K562 (cell line): Measurements from ENCODE around the gene ATP2B1. TPM values are rescaled to one million over a fixed set of nuclear protein-coding genes. Genes with fewer than 3 reads are reported as not detected.

Experiments used
- ATAC-seq: fragments of 200-7000 bp; cut with Tn5 transposase; 3 replicates; pipeline ENCODE4 v1.9.1; 2020; ENCODE audit warnings: moderate library complexity
- BruUV-seq: library from RNA; stranded (reverse); fragments of 400-500 nt; replicated peaks from 2 replicates; lab custom pipeline; 2021; lab: Mats Ljungman, UMichigan
- CTCF ChIA-PET: fragments of 300-600 bp; formaldehyde crosslinking; extraction: SDS; loops from one replicate; lab custom pipeline; 2021; ENCODE audit warnings: low intra/inter-chr PET ratio; lab: Yijun Ruan, JAX
- POLR2A ChIA-PET: fragments of 300-600, 350-650 bp; sonication (Branson Sonifier 250); formaldehyde crosslinking; extraction: SDS; loops from one replicate; lab custom pipeline; 2021; ENCODE audit warnings: antibody characterized with exemption, inconsistent platforms; lab: Yijun Ruan, JAX
- DNase-seq, 4 experiments: peaks; one replicate each; pipeline versions ENCODE4 v3.0.0 to v3.0.0-alpha.2; 2011 to 2018; ENCODE audit warnings: low spot score in 3 of 4, mixed read lengths in 3 of 4; ENCODE audit errors: extremely low read depth in 1 of 4
- FAIRE-seq: peaks from 2 replicates; lab custom pipeline; 2011; peaks lifted over from hg19 to GRCh38; lab: Jason Lieb, UNC
- H2AFZ ChIP-seq: 2 replicates; pipeline ENCODE4 v1.6.0; 2011; ENCODE audit warnings: low read depth, low read length, control low read depth, inconsistent platforms
- H3K27ac ChIP-seq: fragments of 200-600 bp; 3 replicates; pipeline ENCODE4 v1.8.0; 2011; ENCODE audit warnings: low read depth, mild to moderate bottlenecking, control low read depth, inconsistent platforms, low read length, moderate library complexity, mixed read lengths; ENCODE audit errors: extremely low read depth
- H3K27me3 ChIP-seq, 2 experiments: fragments of 300-600 bp in 1 of 2; 2 replicates in 1 of 2; 3 replicates in 1 of 2; pipeline versions ENCODE4 v1.6.0 to v1.8.0; 2011; ENCODE audit warnings: inconsistent platforms in 2 of 2, low read length in 2 of 2, mild to moderate bottlenecking in 1 of 2, mixed read lengths in 1 of 2, moderate library complexity in 1 of 2; ENCODE audit not compliant: control insufficient read depth in 2 of 2, insufficient read depth in 2 of 2
- H3K36me3 ChIP-seq: fragments of 300-600 bp; 3 replicates; pipeline ENCODE4 v1.8.0; 2011; ENCODE audit warnings: mild to moderate bottlenecking, low read length, inconsistent platforms; ENCODE audit not compliant: control insufficient read depth, insufficient read depth
- H3K4me1 ChIP-seq, 2 experiments: fragments of 200-600 bp in 1 of 2; replicated peaks in 1 of 2; 2 replicates in 1 of 2; 3 replicates in 1 of 2; pipeline versions ENCODE4 v1.5.1 to v1.8.0; 2011; ENCODE audit warnings: inconsistent platforms in 2 of 2, low read length in 2 of 2, mild to moderate bottlenecking in 1 of 2, mixed read lengths in 1 of 2, moderate library complexity in 1 of 2; ENCODE audit not compliant: control insufficient read depth in 2 of 2, insufficient read depth in 2 of 2
- H3K4me2 ChIP-seq: 2 replicates; pipeline ENCODE4 v1.6.1; 2011; ENCODE audit warnings: low read length, control low read depth, inconsistent platforms, mixed read lengths; ENCODE audit not compliant: insufficient read depth
- H3K4me3 ChIP-seq: fragments of 200-600 bp; sonication (generic), shearing (Covaris generic); 2 replicates; pipeline ENCODE4 v1.5.1; 2016; ENCODE audit warnings: control low read depth, inconsistent platforms
- H3K79me2 ChIP-seq: fragments of 200-600 bp; 3 replicates; pipeline ENCODE4 v1.8.0; 2011; ENCODE audit warnings: low read length, inconsistent platforms; ENCODE audit not compliant: control insufficient read depth, insufficient read depth
- H3K9ac ChIP-seq, 2 experiments: 2 replicates each; pipeline versions ENCODE4 v1.6.0 to v1.6.1; 2011; ENCODE audit warnings: low read depth in 2 of 2, low read length in 2 of 2, control low read depth in 1 of 2, inconsistent platforms in 1 of 2, mild to moderate bottlenecking in 1 of 2, mixed read lengths in 1 of 2; ENCODE audit not compliant: insufficient read depth in 1 of 2
- H3K9me1 ChIP-seq: one replicate; pipeline ENCODE4 v1.6.0; 2011; ENCODE audit warnings: inconsistent platforms, mild to moderate bottlenecking, low read length, moderate library complexity; ENCODE audit not compliant: control insufficient read depth, insufficient read depth
- H3K9me3 ChIP-seq: replicated peaks from 2 replicates; pipeline ENCODE4 v1.5.1; 2011; ENCODE audit warnings: low read depth, low read length, inconsistent platforms; ENCODE audit not compliant: control insufficient read depth, insufficient read depth
- H4K20me1 ChIP-seq: replicated peaks from 2 replicates; pipeline ENCODE4 v1.6.1; 2011; ENCODE audit warnings: low read length, inconsistent platforms, mixed read lengths; ENCODE audit not compliant: control insufficient read depth, insufficient read depth
- BMI1 ChIP-seq: fragments of 150-350 bp; IDR thresholded peaks from 2 replicates; pipeline ENCODE4 v1.6.1; 2014; ENCODE audit warnings: low read length
- HMG20B ChIP-seq: fragments of 250-450 bp; sonication (Bioruptor Pico); IDR thresholded peaks from 2 replicates; pipeline ENCODE4 v1.5.0; 2021; ENCODE audit warnings: mild to moderate bottlenecking
- SOX6 ChIP-seq: fragments of 450-650 bp; IDR thresholded peaks from 2 replicates; pipeline ENCODE4 v1.6.1; 2014; ENCODE audit warnings: mild to moderate bottlenecking
- ZKSCAN3 ChIP-seq: fragments of 250-450 bp; sonication (Bioruptor Pico); IDR thresholded peaks from 2 replicates; pipeline ENCODE4 v1.4.0; 2020
- ZNF57 ChIP-seq: fragments of 450-650 bp; formaldehyde crosslinking; IDR thresholded peaks from 2 replicates; pipeline ENCODE4 v1.4.0; 2020; ENCODE audit warnings: mild to moderate bottlenecking, moderate library complexity
- WGBS: fragments of 100-300 bp; shearing (Covaris generic); methylation state at CpG from one replicate; pipeline ENCODE4 v1.1.6; 2016; ENCODE audit warnings: low coverage, mixed read lengths; ENCODE audit not compliant: insufficient coverage; ENCODE audit errors: missing lambda C conversion rate; 5-methylcytosine and 5-hydroxymethylcytosine counted together
- in situ Hi-C: fragments of 300-500 bp; cut with MboI; formaldehyde crosslinking; loops from 4 replicates; pipeline ENCODE4 v1.15.0; 2018; ENCODE audit warnings: inconsistent platforms, mixed read lengths
- intact Hi-C: fragments of 100-400 bp; cut with micrococcal nuclease; formaldehyde crosslinking; loops from 2 replicates; pipeline ENCODE4 v1.14.2; 2022
- polyA plus RNA-seq, 8 experiments: library from polyadenylated mRNA; depleted of rRNA in 4 of 8; stranded (reverse) in 5 of 8; unstranded in 3 of 8; fragments of >200 nt; fragmentation: Nextera tagmentation in 2 of 8; fragmentation: Illumina TruSeq in 1 of 8; extraction: Ambion mirVana in 2 of 8; extraction: Trizol in 1 of 8; gene quantifications; 2 replicates each; pipeline versions ENCODE4 v1.2.1 to v1.2.3, GENCODE V29; 2011 to 2014; ENCODE audit warnings: inconsistent platforms in 1 of 8, missing spikeins in 1 of 8
- total RNA-seq, 7 experiments: library from RNA; depleted of rRNA in 6 of 7; stranded (reverse); fragments of >200 nt in 6 of 7; fragmentation: Illumina TruSeq in 2 of 7; extraction: Trizol in 2 of 7; gene quantifications; 2 replicates each; pipeline versions ENCODE4 v1.2.1 to v1.2.3, GENCODE V29; 2011 to 2021; ENCODE audit warnings: low replicate concordance in 1 of 7
- TF ChIP-seq, protein P1 (sequence below): sonication (generic); formaldehyde crosslinking; IDR thresholded peaks from 2 replicates; pipeline ENCODE4 v1.8.0; 2022; ENCODE audit warnings: mild to moderate bottlenecking, missing genetic modification reagents

ATP2B1 gene
- total and polyA plus RNA-seq, 9 of the 15 experiments (the other 6 are each of a cell fraction or from before 2014, with no cell fraction given): 8.6 to 39.0 (median 27.8) TPM

DNA sequence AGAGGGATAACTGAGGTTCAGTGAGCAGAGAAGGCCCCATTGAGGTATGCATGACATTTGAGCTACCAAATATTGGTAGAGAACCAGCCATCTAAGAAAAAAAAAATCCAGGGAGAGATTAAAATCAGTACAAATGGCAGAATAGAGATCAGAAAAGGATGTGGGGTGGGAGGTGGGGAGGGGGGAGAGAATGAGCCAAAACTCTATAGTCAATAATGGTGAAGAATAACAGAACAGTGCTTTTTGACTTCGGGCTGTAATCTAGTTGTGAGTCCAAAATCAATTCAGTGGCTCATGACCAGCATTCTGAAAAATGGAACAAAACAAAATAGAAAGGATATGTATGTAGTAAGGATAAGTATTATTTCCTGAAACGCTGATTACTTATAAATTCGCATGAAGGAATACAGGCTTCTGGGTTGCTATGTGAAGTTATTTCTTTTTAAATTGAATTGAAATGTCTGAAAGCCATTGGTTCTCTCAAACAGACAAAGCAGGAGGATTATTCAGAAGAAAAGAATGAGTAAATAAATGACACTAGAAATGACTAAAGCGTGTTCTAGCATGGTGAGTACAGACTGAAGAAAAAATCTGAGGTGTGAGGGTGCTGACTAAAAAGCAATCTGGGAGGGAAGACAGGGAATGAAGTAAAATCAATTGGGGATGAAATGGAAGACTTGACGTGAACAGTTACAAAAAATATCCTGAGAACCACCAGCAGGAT, 72.4 kb downstream of the ATP2B1 start:
- peaks cover 22% of the 10 kb centered on the region for H3K36me3 ChIP-seq
- POLR2A ChIA-PET: interaction anchor here (0.7 kb wide), 1 partner anchor 23 kb away, joined by 3 read pairs; no protein-coding TSS in a partner anchor
- H3K79me2 ChIP-seq: no peaks in the 10 kb centered on the region
- DNase-seq (no peak), FAIRE-seq (no peak), ATAC-seq (no peak)
- no peaks in the 10 kb centered on the region for H3K9me1 ChIP-seq
- H3K4me2 ChIP-seq: no peak overlapping the region
- H3K9me3 ChIP-seq: no peaks in the 10 kb centered on the region
- intact Hi-C loops: no loop called here
- in situ Hi-C loops: no loop called here
- H3K9ac ChIP-seq: no peak overlapping the region
- H2AFZ ChIP-seq: no peak overlapping the region
- no peaks in the 10 kb centered on the region for H4K20me1 ChIP-seq
- H3K4me1 ChIP-seq: no peaks in the 10 kb centered on the region; a peak in 1 of 5 replicates
- WGBS: 85% methylated on average over 5 of the region's 5 CpGs
- no peaks in the 10 kb centered on the region for H3K27me3 ChIP-seq
- TF ChIP-seq, protein P1, sequence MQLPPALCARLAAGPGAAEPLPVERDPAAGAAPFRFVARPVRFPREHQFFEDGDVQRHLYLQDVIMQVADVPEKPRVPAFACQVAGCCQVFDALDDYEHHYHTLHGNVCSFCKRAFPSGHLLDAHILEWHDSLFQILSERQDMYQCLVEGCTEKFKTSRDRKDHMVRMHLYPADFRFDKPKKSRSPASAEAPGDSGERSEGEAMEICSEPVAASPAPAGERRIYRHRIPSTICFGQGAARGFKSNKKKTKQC (CRISPR knock-in tag): no peak
- no peak for TF ChIP-seq ZKSCAN3 (CRISPR knock-in tag)
- no peak for TF ChIP-seq HMG20B (CRISPR knock-in tag)
- TF ChIP-seq BMI1: no peak
- TF ChIP-seq ZNF57: no peak
- TF ChIP-seq SOX6: no peak
- H3K4me3 ChIP-seq: no peak overlapping the region
- CTCF ChIA-PET: no interaction called here
- no peak overlapping the region for H3K27ac ChIP-seq
- no TSS peak for BruUV-seq
